Measurements from ENCODE around the gene ESD.
A peak's percentile ranks its signal among the peaks of the same experiment; 100 is the strongest.
"Not testable (repeated sequence)": the region's sequence is repeated elsewhere in the genome, so short reads cannot be mapped to it uniquely, and the experiment has no call there.

The ESD gene

DNA sequence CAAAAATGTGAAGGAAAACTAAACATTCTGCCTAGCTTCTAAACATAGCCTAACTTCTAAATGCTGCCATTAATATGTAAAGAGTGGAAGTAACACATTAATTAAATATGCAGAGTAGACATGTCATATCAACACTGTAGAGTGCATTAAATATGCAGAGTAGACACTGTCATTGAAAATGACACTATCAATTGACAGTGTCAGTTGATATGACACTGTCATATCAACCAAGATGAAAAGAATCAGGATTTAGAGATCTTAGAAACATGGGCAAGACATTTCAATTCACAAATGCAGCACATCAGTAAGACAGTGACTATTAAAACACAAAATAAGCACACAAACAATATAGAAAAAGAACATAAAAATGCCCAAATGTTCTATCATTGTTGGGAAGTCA, 25.3 kb downstream of the ESD start:
- peaks cover 76% of the 10 kb centered on the region for H3K36me3 Mint-ChIP-seq (ENCODE audit: low read depth)
- no peaks in the 10 kb centered on the region for H3K27me3 Mint-ChIP-seq
- H3K9me3 Mint-ChIP-seq, result no peaks in the 10 kb centered on the region
- DNase-seq, result no peak
- H3K4me1 Mint-ChIP-seq (ENCODE audit: low read depth), result no peaks in the 10 kb centered on the region
- no peak overlapping the region for H3K4me3 Mint-ChIP-seq
- H3K27ac Mint-ChIP-seq, result no peak overlapping the region

- H3K4me1 Mint-ChIP-seq (ENCODE audit: low read depth); DNase-seq; H3K27ac Mint-ChIP-seq; H3K4me3 Mint-ChIP-seq; H3K27me3 Mint-ChIP-seq; H3K9me3 Mint-ChIP-seq: not testable (repeated sequence)
- H3K36me3 Mint-ChIP-seq (ENCODE audit: low read depth), result peaks cover 58% of the 10 kb centered on the region
Observed at GRCh38 chr13:46769925-46770324, 27.0 kb downstream of the ESD start.

- no peaks in the 10 kb centered on the region for H3K27me3 Mint-ChIP-seq
- H3K9me3 Mint-ChIP-seq, result no peaks in the 10 kb centered on the region
- H3K27ac Mint-ChIP-seq, result no peak overlapping the region
- H3K4me3 Mint-ChIP-seq, result no peak overlapping the region
- no peak for DNase-seq
- H3K36me3 Mint-ChIP-seq (ENCODE audit: low read depth), result no peaks in the 10 kb centered on the region
- no peaks in the 10 kb centered on the region for H3K4me1 Mint-ChIP-seq (ENCODE audit: low read depth)
Observed at GRCh38 chr13:46761866-46762265, 35.1 kb downstream of the ESD start.

DNA sequence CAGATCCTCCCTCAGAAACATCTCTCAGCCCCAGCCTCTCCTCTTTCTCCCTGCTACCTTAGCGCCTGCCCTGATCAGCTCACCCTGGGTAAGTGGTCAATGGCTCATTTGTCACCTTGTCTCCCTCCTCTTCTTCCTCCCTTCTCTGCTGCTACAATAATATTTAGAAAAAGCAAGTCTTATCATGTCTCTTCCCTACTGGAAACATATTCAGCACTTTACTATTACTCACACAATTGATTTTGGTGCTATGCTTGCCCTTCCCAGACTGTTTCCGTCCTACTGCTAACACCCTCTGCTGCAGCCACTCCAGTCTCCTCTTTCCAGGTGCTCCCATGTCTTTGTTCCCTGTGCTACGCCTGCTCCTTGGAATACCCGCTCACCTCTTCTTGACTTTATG, 35.8 kb downstream of the ESD start:
- H3K36me3 Mint-ChIP-seq (ENCODE audit: low read depth), result no peaks in the 10 kb centered on the region
- DNase-seq, result no peak
- no peaks in the 10 kb centered on the region for H3K27me3 Mint-ChIP-seq
- no peak overlapping the region for H3K4me3 Mint-ChIP-seq
- H3K9me3 Mint-ChIP-seq, result no peaks in the 10 kb centered on the region
- no peaks in the 10 kb centered on the region for H3K4me1 Mint-ChIP-seq (ENCODE audit: low read depth)
- H3K27ac Mint-ChIP-seq, result no peak overlapping the region

DNA sequence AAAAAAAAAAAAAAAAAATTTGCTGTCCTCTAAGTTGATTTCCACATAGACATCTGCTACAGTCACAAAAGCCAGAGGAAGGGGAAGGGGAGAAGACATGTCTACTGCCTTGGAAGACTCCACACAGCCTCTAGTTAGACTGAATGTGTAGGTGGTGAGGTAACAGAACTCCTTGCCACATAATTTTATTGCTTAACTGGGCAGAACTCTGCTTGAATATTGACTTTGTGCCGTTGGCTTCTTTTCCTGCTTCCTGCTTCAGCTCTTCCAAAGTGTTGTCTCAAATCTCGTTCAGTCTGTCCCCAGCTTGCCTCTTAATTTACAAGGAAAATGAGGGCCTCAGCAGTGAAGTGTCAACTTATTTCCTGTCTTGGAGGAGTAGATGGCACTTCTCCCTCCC, 37.1 kb downstream of the ESD start:
- H3K9me3 Mint-ChIP-seq, result no peaks in the 10 kb centered on the region
- H3K36me3 Mint-ChIP-seq (ENCODE audit: low read depth), result no peaks in the 10 kb centered on the region
- H3K4me1 Mint-ChIP-seq (ENCODE audit: low read depth), result no peaks in the 10 kb centered on the region
- no peak overlapping the region for H3K27ac Mint-ChIP-seq
- H3K27me3 Mint-ChIP-seq, result no peaks in the 10 kb centered on the region
- DNase-seq, result no peak
- H3K4me3 Mint-ChIP-seq, result no peak overlapping the region

DNA sequence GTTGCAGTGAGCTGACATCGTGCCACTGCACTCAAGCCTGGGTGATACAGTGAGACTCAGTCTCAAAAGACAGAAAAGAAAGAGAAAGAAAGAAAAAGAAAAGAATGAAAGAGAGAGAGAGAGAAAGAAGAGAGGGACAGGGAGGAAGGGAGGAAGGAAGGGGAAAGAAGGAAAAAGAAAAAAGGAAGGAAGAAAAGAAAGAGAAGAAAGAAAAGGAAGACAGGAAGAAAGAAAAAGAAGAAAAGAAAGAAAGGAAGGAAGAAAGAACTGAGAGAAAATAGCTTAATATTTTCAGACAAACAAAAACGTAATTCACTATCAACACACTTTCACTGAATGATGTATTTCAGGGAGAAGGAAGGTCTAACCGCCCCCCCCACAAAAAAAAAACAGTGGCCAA, 39.3 kb downstream of the ESD start:
- H3K27me3 Mint-ChIP-seq, result no peaks in the 10 kb centered on the region
- no peak for DNase-seq
- no peaks in the 10 kb centered on the region for H3K9me3 Mint-ChIP-seq
- peaks cover 1% of the 10 kb centered on the region for H3K4me1 Mint-ChIP-seq (ENCODE audit: low read depth)
- H3K4me3 Mint-ChIP-seq, result no peak overlapping the region
- H3K27ac Mint-ChIP-seq, result no peak overlapping the region
- peaks cover 9% of the 10 kb centered on the region for H3K36me3 Mint-ChIP-seq (ENCODE audit: low read depth)

- DNase-seq, result no peak
- Mint-ChIP-seq H3K27me3 (no peaks in the 10 kb centered on the region), H3K4me3 (no peak overlapping the region), H3K36me3 (ENCODE audit: low read depth) (peaks cover 12% of the 10 kb centered on the region), H3K27ac (no peak overlapping the region), H3K4me1 (ENCODE audit: low read depth) (peaks cover 5% of the 10 kb centered on the region), H3K9me3 (no peaks in the 10 kb centered on the region)
Observed at GRCh38 chr13:46756977-46757376, 40.0 kb downstream of the ESD start.

- not testable (repeated sequence) for H3K9me3 Mint-ChIP-seq, H3K27me3 Mint-ChIP-seq, H3K4me3 Mint-ChIP-seq, H3K27ac Mint-ChIP-seq, DNase-seq
- peaks cover 17% of the 10 kb centered on the region for H3K4me1 Mint-ChIP-seq (ENCODE audit: low read depth)
- peaks cover 24% of the 10 kb centered on the region for H3K36me3 Mint-ChIP-seq (ENCODE audit: low read depth)
Observed at GRCh38 chr13:46755508-46755907, 41.5 kb downstream of the ESD start.

GRCh38 chr13:46754812-46755211, 42.1 kb downstream of the ESD start:
- peaks cover 21% of the 10 kb centered on the region for H3K4me1 Mint-ChIP-seq (ENCODE audit: low read depth)
- peaks cover 30% of the 10 kb centered on the region for H3K36me3 Mint-ChIP-seq (ENCODE audit: low read depth)
- H3K27me3 Mint-ChIP-seq, result no peaks in the 10 kb centered on the region
- DNase-seq, result no peak
- H3K27ac Mint-ChIP-seq, result no peak overlapping the region
- no peaks in the 10 kb centered on the region for H3K9me3 Mint-ChIP-seq
- H3K4me3 Mint-ChIP-seq, result no peak overlapping the region

- Mint-ChIP-seq H3K4me3 (no peak overlapping the region), H3K27me3 (no peaks in the 10 kb centered on the region), H3K27ac (no peak overlapping the region), H3K9me3 (no peaks in the 10 kb centered on the region), H3K36me3 (ENCODE audit: low read depth) (peaks cover 35% of the 10 kb centered on the region), H3K4me1 (ENCODE audit: low read depth) (peaks cover 23% of the 10 kb centered on the region)
- no peak for DNase-seq
Observed at GRCh38 chr13:46753917-46754316, 43.0 kb downstream of the ESD start.

DNA sequence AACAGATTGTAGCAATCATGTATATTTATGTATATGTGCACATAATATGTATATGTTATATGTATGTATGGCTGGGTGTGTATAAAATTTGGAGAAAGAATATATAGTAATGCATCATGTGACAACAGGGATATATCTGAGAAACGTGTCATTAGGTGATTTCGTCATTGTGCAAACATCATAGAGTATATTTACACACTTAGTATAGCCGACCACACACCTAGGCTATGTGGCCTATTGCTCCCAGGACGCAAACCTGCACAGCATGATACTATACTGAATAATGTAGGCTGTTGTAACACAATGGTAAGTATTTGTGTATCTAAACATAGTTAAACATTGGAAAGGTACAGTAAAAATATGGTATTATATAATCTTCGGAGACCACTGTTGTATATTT, 43.8 kb downstream of the ESD start:
- H3K4me3 Mint-ChIP-seq, result no peak overlapping the region

GRCh38 chr13:46751811-46752635, 44.9 kb downstream of the ESD start:
- peaks cover 48% of the 10 kb centered on the region for H3K36me3 Mint-ChIP-seq (ENCODE audit: low read depth)
- no peaks in the 10 kb centered on the region for H3K27me3 Mint-ChIP-seq
- H3K27ac Mint-ChIP-seq, result peak overlapping the region; percentile 60
- no peak overlapping the region for H3K4me3 Mint-ChIP-seq
- peak; percentile 61 for DNase-seq
- H3K9me3 Mint-ChIP-seq, result no peaks in the 10 kb centered on the region
- H3K4me1 Mint-ChIP-seq (ENCODE audit: low read depth), result peaks cover 23% of the 10 kb centered on the region

More for the DNA sequence above, 43.8 kb downstream of the ESD start:
- Mint-ChIP-seq H3K36me3 (ENCODE audit: low read depth) (peaks cover 42% of the 10 kb centered on the region), H3K27ac (no peak overlapping the region), H3K27me3 (no peaks in the 10 kb centered on the region), H3K9me3 (no peaks in the 10 kb centered on the region), H3K4me1 (ENCODE audit: low read depth) (peaks cover 23% of the 10 kb centered on the region)
- no peak for DNase-seq

GRCh38 chr13:46749951-46750350, 47.0 kb downstream of the ESD start:
- Mint-ChIP-seq H3K4me3 (no peak overlapping the region), H3K4me1 (ENCODE audit: low read depth) (peaks cover 23% of the 10 kb centered on the region), H3K9me3 (no peaks in the 10 kb centered on the region), H3K27ac (no peak overlapping the region), H3K36me3 (ENCODE audit: low read depth) (peaks cover 67% of the 10 kb centered on the region), H3K27me3 (no peaks in the 10 kb centered on the region)
- DNase-seq, result no peak

GRCh38 chr13:46748300-46748699, 48.7 kb downstream of the ESD start:
- H3K4me1 Mint-ChIP-seq (ENCODE audit: low read depth), result peaks cover 23% of the 10 kb centered on the region
- no peaks in the 10 kb centered on the region for H3K9me3 Mint-ChIP-seq
- H3K27ac Mint-ChIP-seq, result no peak overlapping the region
- no peaks in the 10 kb centered on the region for H3K27me3 Mint-ChIP-seq
- H3K36me3 Mint-ChIP-seq (ENCODE audit: low read depth), result peaks cover 71% of the 10 kb centered on the region
- no peak for DNase-seq
- H3K4me3 Mint-ChIP-seq, result no peak overlapping the region

DNA sequence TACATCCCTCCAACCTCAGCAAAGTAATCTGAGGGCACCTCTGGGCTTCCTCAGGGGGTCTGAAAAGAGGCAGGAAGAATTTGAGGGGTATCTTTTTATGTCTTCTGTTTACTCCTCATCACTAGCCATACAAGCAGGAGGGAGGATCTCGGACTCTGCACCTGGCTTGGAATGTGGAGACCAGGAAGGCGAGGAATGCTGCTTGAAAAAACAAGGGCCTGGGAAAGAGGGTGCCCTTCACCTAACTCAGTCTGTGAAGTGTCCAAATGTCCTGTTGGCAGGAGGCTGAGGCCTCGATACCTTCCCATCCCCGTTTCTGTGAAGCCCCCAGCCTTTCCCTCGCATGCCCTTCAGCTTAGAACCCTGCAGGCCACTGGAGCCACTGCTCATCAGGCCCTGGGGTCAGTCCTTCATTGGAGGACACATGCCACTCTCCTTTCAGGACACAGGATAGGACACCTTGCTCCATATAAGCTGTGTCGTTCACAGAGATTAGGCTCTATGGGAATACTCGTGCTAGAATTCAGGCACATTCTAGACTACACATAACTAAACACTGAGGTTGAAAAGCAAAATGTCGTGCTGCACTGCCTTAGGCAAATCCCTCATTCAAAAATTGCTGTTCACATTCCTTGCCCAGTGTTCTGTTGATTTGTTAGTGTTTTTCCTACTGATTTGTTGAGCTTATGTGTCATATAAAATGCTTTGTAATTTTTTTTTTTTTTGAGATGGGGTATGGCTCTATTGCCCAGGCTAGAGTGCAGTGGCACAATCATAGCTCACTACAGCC, 49.7 kb downstream of the ESD start:
- H3K9me3 Mint-ChIP-seq, result no peaks in the 10 kb centered on the region

More for the DNA sequence above, 49.7 kb downstream of the ESD start:
- Mint-ChIP-seq H3K36me3 (ENCODE audit: low read depth) (peaks cover 79% of the 10 kb centered on the region), H3K4me3 (no peak overlapping the region), H3K4me1 (ENCODE audit: low read depth) (peaks cover 21% of the 10 kb centered on the region), H3K27ac (no peak overlapping the region), H3K27me3 (no peaks in the 10 kb centered on the region)
- no peak for DNase-seq

Data from activated T-cell treated with anti-CD3 and anti-CD28 coated beads, Interleukin-2, amount 50 U/mL, for 24 hours (primary cell).